Measurements from ENCODE around the gene PPP1R14C.
"Not testable (repeated sequence)": the region's sequence is repeated elsewhere in the genome, so short reads cannot be mapped to it uniquely, and the experiment has no call there.

The PPP1R14C gene

DNA sequence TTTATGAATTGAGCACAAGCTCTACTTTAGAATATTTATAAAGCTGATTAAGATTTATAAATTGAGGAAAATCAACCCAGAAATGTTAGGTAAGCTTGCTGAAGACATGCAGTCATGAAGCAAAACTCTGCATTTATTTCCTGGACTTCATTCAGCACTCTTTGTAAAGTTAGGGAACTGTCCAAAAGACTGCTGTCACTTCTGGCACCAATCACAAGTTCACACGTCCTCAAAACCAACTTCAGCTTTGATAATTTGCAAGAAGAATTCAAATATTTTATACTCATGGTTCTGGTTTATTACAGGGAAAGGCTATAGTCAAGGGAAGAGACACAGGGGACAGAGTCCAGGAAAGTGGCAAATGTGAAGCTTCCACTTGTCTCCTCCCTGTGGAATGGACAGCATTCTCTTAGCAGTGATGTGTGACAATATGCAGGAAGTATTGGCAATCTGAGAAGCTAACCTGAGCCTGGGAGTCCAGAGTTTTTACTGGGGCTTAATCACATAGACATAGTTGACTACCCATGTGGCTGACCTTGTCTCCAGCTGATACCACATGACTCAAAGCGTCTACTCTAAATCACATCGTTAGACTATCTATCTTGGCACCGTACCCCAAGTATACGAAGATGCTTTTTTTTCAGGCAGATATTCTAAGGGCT, 85.4 kb downstream of the PPP1R14C start:
- no peak for DNase-seq

DNA sequence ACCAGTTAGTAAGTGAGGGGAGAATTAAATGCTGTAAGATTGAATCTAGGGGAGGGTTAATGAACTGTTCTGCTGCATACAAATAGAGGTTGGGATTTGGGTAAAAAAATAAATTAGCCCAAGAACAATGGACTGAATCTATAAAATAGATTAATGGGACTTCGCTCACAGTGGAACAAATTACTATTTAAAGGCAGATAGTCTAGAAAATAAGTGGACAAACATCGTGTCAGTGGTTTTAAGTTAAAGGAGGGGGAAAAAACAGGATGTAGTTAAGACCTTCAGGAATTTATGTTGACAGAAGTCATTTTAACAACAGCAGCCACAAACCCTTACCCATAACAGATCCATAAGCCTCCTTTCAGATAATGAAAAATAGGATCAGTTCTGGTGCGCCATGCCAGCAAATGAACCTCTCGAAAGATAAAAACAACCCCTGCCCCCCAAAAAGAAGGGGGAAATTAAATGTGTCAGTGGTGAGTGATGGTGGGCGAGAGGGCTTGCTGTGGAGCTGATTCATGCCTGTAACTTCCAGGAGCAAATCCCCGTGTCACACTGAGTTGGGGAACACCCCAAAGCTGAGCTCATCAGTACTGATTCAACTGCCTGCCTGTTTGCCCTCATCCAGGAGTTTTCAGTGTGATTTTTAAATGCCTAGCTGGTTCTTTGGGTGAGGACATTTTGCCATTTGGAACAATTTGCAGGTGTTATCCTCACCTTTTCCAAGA, 86.8 kb downstream of the PPP1R14C start:
- no peak for DNase-seq

DNA sequence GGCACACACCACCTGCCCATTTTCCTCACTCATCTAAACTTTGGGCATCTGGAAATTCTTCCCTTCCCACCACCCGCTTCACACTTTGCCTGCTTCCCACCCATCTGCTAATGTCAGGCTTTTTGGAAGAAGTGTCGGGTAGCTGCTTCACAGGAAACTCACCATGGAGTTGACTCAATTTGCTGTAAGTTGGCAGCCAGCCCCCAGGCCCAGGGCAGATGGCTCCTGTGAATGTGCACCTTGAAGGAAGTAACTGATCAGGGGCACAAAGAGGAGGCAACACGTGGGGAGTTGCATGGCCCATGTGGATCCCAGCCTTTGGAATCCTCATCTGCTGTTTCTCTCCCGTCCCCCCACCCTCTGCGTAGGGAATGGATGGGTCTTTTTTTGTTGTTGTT, 87.3 kb downstream of the PPP1R14C start:
- no peak for DNase-seq

DNA sequence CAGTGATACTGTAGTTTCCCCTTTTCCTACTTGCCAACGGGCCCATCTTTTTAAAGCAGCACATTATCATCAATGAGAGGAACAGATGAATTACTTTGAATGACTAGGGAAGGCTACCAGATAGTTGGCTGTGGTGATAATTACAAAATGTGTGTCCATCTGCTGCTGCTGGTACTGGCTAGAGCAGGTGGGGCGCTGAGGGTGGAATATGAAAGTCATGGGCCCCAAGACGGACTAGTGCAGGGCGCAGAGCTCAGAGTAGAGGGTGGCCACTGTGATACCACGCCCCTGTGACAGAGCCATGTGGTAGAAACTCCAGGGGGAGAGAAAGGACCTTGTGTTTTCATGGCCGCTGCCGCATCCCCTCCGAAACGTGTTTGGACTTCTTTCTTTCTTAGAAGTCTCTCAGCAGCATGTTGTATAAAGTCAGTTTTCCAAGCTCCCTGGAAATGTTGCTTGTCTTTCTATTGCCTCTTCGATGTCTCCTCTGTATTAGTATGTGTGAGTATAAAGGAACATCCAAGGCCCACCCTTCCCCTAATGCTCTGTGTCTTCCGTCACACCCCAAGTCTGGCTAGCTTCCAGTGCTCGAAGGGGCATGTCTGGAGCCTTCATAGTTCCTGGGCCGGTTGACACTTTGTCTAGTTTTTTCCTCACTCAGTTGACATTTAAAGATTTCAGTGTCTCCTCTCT, 88.1 kb downstream of the PPP1R14C start:
- no peak for DNase-seq

- DNase-seq = no peak
These were observed 88.6 kb downstream of the PPP1R14C start for GRCh38 chr6:150231525-150231850.

DNA sequence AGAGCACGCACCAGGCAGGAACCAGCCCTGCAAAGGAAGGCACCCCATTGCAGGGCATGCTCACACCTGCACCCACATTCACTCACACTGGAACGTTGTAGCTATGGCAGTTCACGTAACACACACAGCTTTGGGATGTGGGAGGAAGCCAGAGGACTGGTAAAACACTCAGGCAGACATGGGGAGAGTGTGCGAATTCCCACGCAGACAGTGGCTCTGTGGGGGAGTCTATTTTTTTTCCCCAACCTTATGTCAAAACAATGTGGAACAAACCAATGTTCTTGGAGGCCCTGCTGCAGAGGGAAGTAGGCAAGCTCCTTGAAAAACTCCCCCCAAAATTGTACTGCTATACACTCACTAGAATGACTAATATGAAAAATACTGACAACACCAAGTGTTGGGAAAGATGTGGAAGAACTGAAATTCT, 91.0 kb downstream of the PPP1R14C start:
- DNase-seq = no peak

DNA sequence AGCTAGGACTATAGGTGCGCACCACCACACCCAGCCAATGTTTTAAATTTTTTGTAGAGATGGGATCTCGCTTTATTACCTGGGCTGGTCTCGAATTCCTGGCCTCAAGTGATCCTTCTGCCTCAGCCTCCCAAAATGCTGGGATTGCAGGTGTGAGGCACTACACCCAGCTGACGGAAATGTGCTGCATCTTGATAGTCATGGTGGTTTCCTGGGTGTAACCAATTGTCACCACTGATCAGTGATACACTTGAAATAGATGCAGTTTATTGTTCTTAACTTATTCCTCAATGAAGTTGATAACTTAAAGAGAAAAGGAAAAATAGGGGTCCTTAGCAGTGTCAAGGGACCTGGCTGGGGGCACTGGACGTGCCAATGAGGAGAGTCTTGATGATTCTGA, 92.4 kb downstream of the PPP1R14C start:
- DNase-seq = no peak

DNA sequence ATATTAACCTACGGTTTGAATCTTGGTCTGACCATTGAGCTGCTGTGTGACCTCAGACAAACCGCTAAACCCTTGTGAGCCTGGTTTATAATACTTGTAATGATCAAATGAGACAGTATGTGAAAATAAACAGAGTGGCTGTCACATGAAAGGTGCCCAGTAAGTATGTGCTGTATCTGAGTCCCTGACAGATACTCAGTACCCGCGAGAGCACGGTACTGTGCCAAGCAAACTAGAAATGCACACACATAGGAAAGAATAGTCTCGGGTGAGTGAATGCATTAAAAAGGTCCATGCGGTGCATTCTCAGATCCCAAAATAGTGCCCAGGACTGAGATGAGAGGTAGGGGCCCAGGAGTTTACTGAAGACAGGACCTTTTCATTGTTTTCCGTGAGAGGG, 93.3 kb downstream of the PPP1R14C start:
- no peak for DNase-seq

DNA sequence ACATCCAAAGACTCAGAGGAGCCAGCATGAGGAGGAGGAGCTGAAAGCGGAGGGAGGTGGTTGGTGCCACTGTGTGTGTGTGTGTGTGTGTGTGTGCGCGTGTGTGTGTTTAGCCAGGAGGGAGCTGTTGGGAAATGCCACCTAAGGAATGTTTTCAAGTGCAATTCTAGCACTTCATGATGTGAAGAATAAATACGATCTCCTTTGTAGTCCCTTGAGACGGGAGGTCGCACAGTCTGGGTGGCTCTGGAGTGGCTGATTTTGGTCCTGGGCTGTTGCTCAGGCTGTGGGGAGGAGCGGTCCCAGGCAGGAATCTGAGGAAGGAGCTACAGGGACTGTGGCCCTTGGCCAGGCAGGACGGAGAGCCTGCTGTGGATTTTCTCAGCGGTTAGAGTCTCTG, 93.7 kb downstream of the PPP1R14C start:
- no peak for DNase-seq

GRCh38 chr6:150237626-150238025, 94.8 kb downstream of the PPP1R14C start:
- no peak for DNase-seq

DNA sequence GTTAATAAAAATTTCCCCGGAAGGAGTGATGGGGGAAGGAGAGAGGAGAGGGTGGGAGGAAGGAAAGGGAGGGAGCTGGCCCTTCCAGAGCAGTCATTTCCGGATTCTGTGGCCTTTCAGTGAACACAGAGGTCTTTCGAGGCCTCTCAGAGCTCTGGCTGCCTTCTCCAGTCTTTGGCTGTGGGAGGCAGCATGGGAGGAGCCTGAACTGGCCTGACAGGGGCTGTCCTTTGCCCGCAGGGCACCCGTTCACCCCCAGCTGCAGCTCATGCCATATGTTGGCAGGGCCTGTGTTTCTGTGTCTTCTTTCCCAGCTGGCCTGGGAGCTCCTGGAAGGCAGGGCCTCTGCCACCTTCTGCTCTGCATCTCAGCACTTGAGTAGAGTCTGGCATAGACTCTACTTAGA, 95.5 kb downstream of the PPP1R14C start:
- no peak for DNase-seq

- no peak for DNase-seq
These were observed 96.1 kb downstream of the PPP1R14C start for GRCh38 chr6:150238846-150239407.

DNA sequence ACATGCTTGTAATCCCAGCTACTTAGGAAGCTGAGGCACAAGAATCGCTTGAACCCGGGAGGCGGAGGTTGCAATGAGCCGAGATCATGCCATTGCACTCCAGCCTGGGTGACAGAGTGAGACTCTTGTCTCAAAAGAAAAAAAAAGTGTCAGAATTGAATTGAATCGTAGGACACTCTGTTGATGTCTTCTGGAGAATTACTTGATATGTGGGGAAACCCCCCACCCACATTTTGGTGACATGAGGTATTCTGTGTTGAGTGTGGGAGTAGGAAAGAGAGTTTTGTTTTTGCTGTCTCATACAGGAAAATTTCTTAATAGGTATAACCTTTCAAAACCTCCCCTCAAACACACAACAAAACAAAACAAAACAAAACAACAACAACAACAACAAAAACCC, 98.9 kb downstream of the PPP1R14C start:
- not testable (repeated sequence) for DNase-seq

DNA sequence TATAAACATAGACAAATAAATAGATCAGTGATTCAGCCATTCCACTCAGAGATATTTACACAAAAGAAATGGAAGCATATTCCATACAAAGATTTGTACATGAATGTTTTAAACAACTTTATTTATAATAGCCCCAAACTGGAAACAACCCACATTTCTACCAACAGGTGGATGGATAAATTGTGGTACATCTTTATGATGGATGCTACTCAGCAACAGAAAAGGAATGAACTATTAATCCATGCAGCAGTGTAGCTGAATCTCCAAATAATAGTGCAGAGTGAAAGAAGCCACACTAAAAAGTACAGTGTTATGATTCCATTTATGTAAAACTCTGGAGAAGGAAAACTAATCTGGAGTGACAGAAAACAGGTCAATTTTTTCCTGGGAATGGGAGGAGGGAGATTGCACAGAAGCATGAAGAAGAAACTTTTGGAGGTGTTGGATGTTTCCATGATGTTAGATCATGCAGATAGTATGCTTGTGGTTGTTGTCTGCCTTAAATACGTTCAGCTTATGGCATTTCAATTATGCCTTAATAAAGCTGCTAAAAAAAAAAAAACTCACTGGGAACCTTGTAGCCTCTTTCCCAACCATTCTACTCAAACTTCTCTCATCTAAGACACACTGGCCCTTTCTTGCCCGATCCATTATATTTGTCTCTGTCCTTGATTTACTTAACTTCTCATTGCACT, 100.9 kb downstream of the PPP1R14C start:
- no peak for DNase-seq

DNA sequence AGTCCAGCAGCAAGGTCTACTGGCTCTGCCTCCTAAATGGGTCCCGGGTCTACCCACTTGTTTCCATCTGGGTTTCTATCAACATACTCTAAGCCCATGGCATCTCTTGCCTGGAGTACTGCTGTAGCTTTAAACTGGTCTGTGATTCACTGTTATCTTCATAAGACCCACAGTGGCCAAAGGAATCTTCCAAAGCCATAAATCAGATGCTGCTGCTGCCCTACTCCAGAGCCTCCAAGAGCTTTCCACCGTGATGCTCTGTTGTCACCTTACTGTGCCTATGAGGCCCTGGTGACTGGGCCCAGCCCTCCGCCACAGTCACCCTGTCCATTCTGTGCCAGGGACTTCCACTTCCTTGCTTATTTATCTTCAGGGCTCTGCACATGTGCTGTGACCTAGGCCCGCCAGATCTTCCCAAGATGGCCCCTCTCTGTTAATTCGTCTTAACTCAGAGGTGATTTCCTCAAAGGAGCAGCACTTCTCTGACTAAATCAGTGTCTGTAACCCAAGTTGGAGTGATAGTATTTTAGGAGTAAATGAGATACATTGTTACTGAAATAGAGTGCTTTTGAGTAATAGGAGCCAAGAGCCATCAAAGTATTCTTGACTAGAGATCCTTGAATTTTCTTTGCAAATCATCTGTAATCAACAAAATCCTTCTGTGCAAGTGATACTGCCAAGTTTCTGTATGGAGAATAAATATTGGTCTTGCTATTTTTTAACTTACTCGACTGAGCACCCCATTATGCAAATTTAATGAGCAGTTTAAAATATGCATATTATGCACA, 102.5 kb downstream of the PPP1R14C start:
- DNase-seq = no peak

- DNase-seq = no peak
These were observed 105.0 kb downstream of the PPP1R14C start for GRCh38 chr6:150247803-150248202.

- DNase-seq = no peak
These were observed 105.5 kb downstream of the PPP1R14C start for GRCh38 chr6:150248300-150248699.

DNA sequence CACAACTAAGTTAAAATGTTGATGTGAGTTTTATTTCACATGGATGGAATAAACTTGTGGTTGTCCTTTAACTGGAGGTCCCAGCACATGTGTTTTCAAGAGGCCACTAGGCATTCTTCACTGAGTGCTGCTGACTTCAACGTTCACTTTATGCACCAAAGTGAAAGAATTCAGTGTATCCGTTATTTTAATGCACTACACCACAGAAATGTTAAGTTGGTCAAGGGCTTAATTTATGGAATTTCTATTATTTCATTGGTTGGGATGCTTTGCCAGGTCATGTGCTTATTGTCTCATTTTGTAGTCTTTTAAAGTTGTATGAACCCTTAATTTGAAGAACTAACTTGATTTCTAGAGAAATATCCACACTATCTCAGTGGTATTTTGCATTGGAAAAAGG, 106.4 kb downstream of the PPP1R14C start:
- no peak for DNase-seq

DNA sequence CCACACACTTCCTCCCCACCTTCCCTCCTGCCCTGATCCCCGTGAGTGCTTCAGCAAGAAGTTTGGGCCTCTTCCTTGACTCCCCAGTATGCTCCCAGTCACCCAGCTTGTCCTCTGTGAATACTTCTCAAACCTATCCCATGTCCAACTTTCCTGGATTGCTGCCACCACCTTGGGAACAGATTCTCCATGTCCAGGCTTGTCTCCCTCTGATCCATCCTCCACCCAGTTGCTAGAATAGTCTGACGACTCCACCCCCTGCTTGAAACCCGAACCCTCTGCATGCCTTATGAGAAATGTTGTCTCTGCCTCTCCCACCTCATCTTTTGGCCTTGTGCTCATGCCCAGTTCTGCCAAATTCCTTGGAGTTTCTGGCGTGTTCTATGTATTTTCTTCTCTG, 108.0 kb downstream of the PPP1R14C start:
- DNase-seq = peak; percentile 17

- peak; percentile 34 for DNase-seq
These were observed 108.8 kb downstream of the PPP1R14C start for GRCh38 chr6:150251566-150252186.

- DNase-seq = no peak
These were observed 110.0 kb downstream of the PPP1R14C start for GRCh38 chr6:150252714-150253444.

All from NCI-H510A (cell line).